ENCODE measurements around the gene TOP2A.

The TOP2A gene

DNA sequence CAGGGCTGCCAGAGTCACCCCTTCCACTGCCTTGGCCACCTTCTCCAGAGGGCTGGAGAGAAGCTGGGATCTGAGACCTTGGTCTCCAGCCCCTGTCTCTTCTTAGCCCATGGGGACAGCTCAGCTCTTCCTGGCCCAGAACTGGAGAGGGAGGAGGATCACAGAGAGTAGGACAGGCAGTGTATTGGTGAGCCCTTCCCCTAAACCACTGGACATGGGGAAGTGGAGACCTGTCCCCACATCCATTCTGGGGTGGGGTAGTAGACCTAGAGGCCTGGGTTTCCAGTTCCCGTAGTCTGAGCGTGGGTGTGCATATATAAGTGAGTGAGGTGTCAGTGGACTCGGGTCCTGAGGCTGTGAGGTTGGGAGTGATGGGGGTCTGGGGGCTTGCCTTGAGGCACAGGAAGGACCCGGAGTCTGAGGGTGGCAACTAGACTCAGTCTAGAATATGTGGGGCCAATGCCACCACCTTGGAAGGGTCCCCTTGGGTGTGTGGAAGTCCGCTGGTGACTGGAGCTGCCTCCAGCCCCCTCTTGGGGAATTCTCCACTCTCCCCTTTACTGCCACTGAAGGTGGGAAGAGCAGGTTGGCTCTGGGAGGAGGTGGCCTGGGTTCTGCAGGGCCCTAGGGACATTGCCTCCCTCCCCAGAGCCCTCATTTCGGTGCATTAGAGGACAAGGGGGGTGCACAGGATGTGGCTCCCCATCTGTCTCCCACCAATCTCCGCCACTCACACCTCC, 73.1 kb downstream of the TOP2A start:
- TF ChIP-seq, protein P1, sequence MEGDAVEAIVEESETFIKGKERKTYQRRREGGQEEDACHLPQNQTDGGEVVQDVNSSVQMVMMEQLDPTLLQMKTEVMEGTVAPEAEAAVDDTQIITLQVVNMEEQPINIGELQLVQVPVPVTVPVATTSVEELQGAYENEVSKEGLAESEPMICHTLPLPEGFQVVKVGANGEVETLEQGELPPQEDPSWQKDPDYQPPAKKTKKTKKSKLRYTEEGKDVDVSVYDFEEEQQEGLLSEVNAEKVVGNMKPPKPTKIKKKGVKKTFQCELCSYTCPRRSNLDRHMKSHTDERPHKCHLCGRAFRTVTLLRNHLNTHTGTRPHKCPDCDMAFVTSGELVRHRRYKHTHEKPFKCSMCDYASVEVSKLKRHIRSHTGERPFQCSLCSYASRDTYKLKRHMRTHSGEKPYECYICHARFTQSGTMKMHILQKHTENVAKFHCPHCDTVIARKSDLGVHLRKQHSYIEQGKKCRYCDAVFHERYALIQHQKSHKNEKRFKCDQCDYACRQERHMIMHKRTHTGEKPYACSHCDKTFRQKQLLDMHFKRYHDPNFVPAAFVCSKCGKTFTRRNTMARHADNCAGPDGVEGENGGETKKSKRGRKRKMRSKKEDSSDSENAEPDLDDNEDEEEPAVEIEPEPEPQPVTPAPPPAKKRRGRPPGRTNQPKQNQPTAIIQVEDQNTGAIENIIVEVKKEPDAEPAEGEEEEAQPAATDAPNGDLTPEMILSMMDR (IDR thresholded peaks at IDR 0.05; ENCODE audit: control extremely low read depth, extremely low read depth, low read depth, missing control alignments), result no peak
- POLR2A ChIA-PET, result no interaction called here
- CTCF ChIA-PET, result interaction anchor here (1.0 to 4.9 kb wide), 8 partner anchors 10 to 187 kb away, joined by 3 to 46 read pairs (median 6); partner anchors contain the start of gene RARA
- DNase-seq (ENCODE audit: extremely low spot score), result no peak

DNA sequence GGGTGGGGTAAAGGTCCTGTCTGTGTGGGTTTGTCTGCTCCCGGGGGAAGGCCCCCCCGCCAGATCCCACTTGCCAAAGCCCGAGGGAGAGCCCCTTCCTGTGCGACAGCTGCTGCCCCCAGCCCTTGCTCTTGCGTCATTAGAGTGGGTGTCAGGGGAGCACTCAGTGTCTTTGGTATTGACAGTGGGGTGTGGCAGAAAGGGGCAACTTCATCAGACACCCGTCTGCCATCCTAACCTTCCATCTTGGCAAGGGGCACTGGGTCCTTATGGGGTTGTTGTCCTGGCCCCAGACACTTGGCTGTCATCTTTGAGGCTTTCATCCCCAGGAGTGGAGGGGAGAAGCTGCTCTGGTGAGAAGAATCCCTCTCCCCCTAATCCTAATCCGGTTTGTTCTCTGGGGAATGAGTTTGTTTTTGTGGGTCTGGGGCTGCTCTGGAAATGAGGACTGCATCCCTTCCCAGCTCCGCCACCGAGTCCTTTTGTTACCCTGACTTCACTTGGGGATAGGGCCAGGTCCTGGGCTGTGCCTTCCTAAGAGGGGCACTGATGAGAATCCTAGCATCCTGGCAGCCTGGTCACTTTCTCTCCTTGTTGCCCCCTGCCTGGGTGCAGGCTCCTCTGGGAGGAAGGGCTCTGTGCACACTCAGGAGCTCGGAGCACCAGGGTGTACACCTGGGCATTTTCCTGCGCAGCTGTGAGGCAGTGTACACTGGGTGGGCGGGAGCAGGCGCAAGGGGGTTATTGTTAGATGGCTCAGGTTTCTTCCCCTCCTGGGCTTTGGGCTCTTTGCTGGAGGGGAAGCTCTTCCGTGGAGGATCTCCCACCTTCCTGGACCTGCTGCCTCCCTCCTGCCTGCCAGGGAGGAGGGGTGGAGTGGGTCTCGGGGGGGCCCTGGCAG, 74.2 kb downstream of the TOP2A start:
- CTCF ChIA-PET, result interaction anchor here (1.0 to 4.9 kb wide), 7 partner anchors 8 to 189 kb away, joined by 3 to 46 read pairs (median 4); no protein-coding TSS in a partner anchor
- POLR2A ChIA-PET, result no interaction called here

DNA sequence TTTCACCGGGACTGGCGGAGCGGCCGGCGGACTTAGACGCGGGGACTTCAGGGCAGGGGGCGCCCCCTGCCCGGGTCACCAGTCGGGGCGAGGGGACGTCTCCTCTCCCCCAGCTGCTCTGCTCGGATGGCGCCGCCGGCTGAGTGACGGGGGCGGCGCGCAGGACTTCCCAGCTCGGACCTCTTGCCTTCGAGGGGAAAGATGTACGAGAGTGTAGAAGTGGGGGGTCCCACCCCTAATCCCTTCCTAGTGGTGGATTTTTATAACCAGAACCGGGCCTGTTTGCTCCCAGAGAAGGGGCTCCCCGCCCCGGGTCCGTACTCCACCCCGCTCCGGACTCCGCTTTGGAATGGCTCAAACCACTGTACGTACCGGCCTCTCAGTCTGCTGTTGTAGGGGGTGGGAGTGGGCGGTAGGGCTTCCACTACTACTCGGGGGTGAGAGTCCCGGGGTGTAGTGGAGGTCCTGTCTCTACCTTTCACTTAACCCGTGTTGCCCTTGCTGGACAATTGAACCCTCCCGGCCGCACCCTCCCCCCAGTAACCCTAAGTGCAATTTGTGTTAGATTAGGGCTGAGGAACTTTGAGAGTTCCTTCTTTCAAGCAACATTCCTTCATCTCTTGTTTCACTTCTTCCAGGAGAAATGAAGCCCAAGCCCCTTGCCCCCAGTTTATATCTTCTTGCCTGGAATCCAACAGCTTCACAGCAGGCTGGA, 75.0 kb downstream of the TOP2A start:
- ChIA-PET CTCF (interaction anchor here (0.6 to 4.9 kb wide), 7 partner anchors 9 to 39 kb away, joined by 3 to 46 read pairs (median 7); no protein-coding TSS in a partner anchor), POLR2A (interaction anchor here (0.6 kb wide), 2 partner anchors 13 to 170 kb away, joined by 3 to 8 read pairs; no protein-coding TSS in a partner anchor)
- no peak for DNase-seq (ENCODE audit: extremely low spot score)
- TF ChIP-seq, protein P1 (IDR thresholded peaks at IDR 0.05; ENCODE audit: control extremely low read depth, extremely low read depth, low read depth, missing control alignments), result no peak

More for the DNA sequence above, 74.2 kb downstream of the TOP2A start:
- no peak for DNase-seq (ENCODE audit: extremely low spot score)
- TF ChIP-seq, protein P1 (IDR thresholded peaks at IDR 0.05; ENCODE audit: control extremely low read depth, extremely low read depth, low read depth, missing control alignments), result no peak

DNA sequence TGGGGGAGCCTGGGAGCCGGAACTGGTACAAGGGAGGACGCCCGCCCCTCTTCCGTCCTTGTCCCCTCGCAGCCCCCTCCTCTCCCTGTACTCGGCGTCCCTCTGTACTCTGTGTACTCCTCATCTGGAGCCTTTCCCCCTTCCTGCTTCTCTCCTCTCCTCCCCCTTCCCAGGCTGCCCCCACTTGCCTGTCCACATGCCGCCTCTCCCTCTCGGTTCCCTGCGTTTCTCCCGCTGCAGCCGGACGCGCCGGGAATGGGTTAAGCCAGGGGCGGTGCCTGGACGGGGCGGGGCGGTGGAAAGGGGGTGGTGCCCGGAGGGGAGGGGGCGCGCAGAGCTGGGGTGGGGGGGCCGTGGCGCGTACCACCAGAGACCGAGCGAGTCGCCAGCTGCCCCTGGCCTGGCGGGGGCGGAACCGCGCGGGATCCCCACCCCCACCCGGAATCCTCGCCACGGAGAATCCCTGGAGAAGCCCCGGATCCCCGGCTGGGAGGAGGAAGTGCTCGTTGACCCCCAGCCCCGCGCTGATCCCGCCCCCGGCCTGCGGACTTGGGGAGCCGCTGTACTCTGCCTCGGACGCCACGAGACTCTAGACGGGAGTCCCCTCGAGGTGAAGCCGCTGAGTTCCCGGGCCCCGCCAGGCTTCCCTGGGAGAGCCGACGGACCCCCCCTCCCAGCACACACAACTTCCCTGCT, 75.7 kb downstream of the TOP2A start:
- no peak for DNase-seq (ENCODE audit: extremely low spot score)
- POLR2A ChIA-PET, result interaction anchor here (0.6 kb wide), 2 partner anchors 13 to 170 kb away, joined by 3 to 8 read pairs; no protein-coding TSS in a partner anchor

DNA sequence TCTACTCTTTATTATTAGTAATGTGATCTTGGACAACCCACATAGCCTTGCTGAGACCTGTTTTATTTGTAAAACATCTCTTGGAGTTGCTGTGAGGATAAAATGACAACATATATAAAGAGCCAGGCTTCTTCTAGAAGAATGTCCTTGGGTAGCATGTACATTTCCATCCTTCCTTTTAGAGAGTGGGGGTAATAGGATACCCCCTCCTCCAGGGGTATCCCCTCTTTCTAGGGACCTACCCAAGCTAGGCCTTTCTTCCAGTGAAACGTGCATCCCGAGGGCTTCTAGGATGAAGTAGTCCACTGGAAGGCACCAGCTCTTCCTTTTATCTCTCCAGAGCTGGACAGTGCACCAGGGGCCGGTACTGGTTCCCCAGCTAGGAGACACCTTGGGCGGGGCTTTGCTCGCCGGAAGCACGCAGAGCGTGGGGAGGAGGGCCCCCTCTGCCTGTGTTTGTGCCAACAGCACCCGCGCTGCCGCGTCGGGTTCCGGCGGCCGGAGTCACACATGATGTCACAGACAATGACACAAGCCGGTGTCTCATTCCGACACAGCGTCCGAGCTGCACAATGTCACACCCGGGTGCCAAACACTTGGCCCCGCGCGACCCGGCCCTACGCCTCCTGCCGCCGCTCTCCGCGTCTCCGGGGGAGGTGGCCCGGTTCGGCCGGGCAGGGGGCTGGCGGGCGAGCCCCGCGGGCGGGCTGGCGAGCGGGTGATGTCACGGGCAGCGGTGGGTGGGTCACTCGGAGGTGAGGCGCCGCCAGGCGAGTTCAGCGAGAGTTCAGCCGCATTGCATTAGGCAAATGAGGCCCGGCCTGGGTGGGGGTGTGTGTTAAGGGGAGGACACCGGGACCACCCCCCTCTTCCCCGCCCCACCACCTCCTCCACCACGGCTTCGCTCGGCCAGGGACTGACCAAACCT, 76.6 kb downstream of the TOP2A start:
- TF ChIP-seq, protein P1 (IDR thresholded peaks at IDR 0.05; ENCODE audit: control extremely low read depth, extremely low read depth, low read depth, missing control alignments), result no peak
- ChIA-PET POLR2A (interaction anchor here (1.0 to 1.1 kb wide), 2 partner anchors 16 to 20 kb away, joined by 3 read pairs; no protein-coding TSS in a partner anchor), CTCF (interaction anchor here (0.6 to 4.7 kb wide), 13 partner anchors 9 to 40 kb away, joined by 3 to 19 read pairs (median 3); no protein-coding TSS in a partner anchor)
- peak; percentile 83 for DNase-seq (ENCODE audit: extremely low spot score)

More for the DNA sequence above, 75.7 kb downstream of the TOP2A start:
- CTCF ChIA-PET, result interaction anchor here (0.6 to 4.7 kb wide), 9 partner anchors 10 to 38 kb away, joined by 3 to 19 read pairs (median 3); no protein-coding TSS in a partner anchor
- TF ChIP-seq, protein P1 (IDR thresholded peaks at IDR 0.05; ENCODE audit: control extremely low read depth, extremely low read depth, low read depth, missing control alignments), result no peak
